Measurements from ENCODE around the gene WDR6.

DNA sequence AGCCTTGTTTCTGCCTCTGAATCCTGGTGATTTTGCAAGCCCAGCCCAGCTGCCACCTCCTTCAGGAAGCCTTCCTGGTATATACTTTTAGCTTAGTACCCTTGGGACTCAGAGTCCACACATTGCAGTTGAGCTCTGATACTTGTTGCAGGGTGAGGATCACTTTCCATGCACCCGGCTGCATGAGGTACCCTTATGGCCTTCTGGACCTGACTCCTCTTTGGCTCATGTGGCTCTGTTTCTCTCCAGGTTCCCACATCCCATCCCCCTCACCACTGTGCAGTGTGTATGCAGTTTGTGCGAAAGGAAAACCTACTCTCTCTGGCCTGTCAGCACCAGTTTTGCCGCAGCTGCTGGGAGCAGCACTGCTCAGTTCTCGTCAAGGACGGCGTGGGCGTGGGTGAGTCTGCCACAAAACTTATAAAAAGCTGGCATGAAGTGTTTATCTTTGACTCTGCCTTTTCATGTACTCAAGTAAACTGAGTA lies 40.3 kb upstream of the WDR6 start:
- TF ChIP-seq, protein P1, sequence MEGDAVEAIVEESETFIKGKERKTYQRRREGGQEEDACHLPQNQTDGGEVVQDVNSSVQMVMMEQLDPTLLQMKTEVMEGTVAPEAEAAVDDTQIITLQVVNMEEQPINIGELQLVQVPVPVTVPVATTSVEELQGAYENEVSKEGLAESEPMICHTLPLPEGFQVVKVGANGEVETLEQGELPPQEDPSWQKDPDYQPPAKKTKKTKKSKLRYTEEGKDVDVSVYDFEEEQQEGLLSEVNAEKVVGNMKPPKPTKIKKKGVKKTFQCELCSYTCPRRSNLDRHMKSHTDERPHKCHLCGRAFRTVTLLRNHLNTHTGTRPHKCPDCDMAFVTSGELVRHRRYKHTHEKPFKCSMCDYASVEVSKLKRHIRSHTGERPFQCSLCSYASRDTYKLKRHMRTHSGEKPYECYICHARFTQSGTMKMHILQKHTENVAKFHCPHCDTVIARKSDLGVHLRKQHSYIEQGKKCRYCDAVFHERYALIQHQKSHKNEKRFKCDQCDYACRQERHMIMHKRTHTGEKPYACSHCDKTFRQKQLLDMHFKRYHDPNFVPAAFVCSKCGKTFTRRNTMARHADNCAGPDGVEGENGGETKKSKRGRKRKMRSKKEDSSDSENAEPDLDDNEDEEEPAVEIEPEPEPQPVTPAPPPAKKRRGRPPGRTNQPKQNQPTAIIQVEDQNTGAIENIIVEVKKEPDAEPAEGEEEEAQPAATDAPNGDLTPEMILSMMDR (IDR thresholded peaks at IDR 0.05), result no peak
- no peak for TF ChIP-seq POLR2A (IDR thresholded peaks at IDR 0.05)
